OCI-LY7 (cell line): Measurements from ENCODE around the gene CNOT6. TPM values are rescaled to one million over a fixed set of nuclear protein-coding genes. Genes with fewer than 3 reads are reported as not detected.

ENCODE experiments used
- BruUV-seq: library from RNA; stranded (reverse); fragments of 400-500 nt; replicated peaks from 2 replicates; lab custom pipeline; 2021; lab: Mats Ljungman, UMichigan
- CTCF ChIA-PET: fragments of 300-600 bp; sonication (Branson Sonifier 250); formaldehyde crosslinking; loops from one replicate; lab custom pipeline; 2022; ENCODE audit warnings: antibody characterized with exemption; ENCODE audit not compliant: unreplicated experiment; lab: Charles Lee
- POLR2A ChIA-PET: fragments of 300-600 bp; sonication (Branson Sonifier 250); formaldehyde crosslinking; loops from one replicate; lab custom pipeline; 2022; ENCODE audit warnings: antibody characterized with exemption; lab: Charles Lee
- DNase-seq: peaks from one replicate; pipeline ENCODE4 v3.0.0-alpha.2; 2015; ENCODE audit warnings: low spot score
- H2AFZ ChIP-seq: fragments of 200-600 bp; sonication (generic), shearing (Covaris generic); 2 replicates; pipeline ENCODE4 v1.6.1; 2014; ENCODE audit warnings: mild to moderate bottlenecking, antibody characterized with exemption, low read length, moderate library complexity
- H3K27ac ChIP-seq: fragments of 200-600 bp; sonication (generic); 2 replicates; pipeline ENCODE4 v1.5.1; 2014; ENCODE audit warnings: mixed run types, low read depth, mild to moderate bottlenecking, moderate library complexity, low read length, inconsistent platforms; ENCODE audit not compliant: poor library complexity, severe bottlenecking
- H3K36me3 ChIP-seq: fragments of 200-600 bp; sonication (generic); 2 replicates; pipeline ENCODE4 v1.6.1; 2014; ENCODE audit warnings: mild to moderate bottlenecking, antibody characterized with exemption, low read length, moderate library complexity, mixed read lengths; ENCODE audit not compliant: insufficient read depth
- H3K4me1 ChIP-seq: fragments of 200-600 bp; sonication (generic); 2 replicates; pipeline ENCODE4 v1.5.1; 2014; ENCODE audit warnings: mild to moderate bottlenecking, low read length; ENCODE audit not compliant: insufficient read depth, poor library complexity, severe bottlenecking
- H3K4me2 ChIP-seq: fragments of 200-600 bp; sonication (generic); 2 replicates; pipeline ENCODE4 v1.6.1; 2014; ENCODE audit warnings: mild to moderate bottlenecking, low read length
- H3K4me3 ChIP-seq: fragments of 200-600 bp; sonication (generic); 2 replicates; pipeline ENCODE4 v1.5.1; 2014; ENCODE audit warnings: mild to moderate bottlenecking, low read depth, low read length; ENCODE audit not compliant: poor library complexity, severe bottlenecking
- H3K79me2 ChIP-seq: fragments of 200-600 bp; sonication (generic); 2 replicates; pipeline ENCODE4 v1.6.1; 2016; ENCODE audit warnings: low read depth, mild to moderate bottlenecking, low read length, moderate library complexity, mixed read lengths; ENCODE audit not compliant: insufficient read depth
- H3K9me2 ChIP-seq: fragments of 200-600 bp; sonication (generic); 2 replicates; pipeline ENCODE4 v1.6.1; 2016; ENCODE audit warnings: mild to moderate bottlenecking, low read length, mixed read lengths; ENCODE audit not compliant: insufficient read depth
- H3K9me3 ChIP-seq: fragments of 200-600 bp; sonication (generic); 2 replicates; pipeline ENCODE4 v1.6.1; 2014; ENCODE audit warnings: mild to moderate bottlenecking, mixed run types, low read length, mixed read lengths
- H4K20me1 ChIP-seq: fragments of 200-600 bp; sonication (generic); 2 replicates; pipeline ENCODE4 v1.6.1; 2014; ENCODE audit warnings: mild to moderate bottlenecking, antibody characterized with exemption, low read length, moderate library complexity, mixed read lengths; ENCODE audit not compliant: insufficient read depth
- EZH2phosphoT487 ChIP-seq: fragments of 200-600 bp; sonication (generic); IDR thresholded peaks from 2 replicates; pipeline ENCODE4 v1.6.1; 2018; ENCODE audit warnings: low read depth, borderline replicate concordance, mild to moderate bottlenecking, mixed run types, antibody characterized with exemption, low read length, moderate library complexity, mixed read lengths
- intact Hi-C: fragments of 100-400 bp; cut with micrococcal nuclease; formaldehyde crosslinking; loops from one replicate; pipeline ENCODE4 v1.10.0; 2022; ENCODE audit not compliant: unreplicated experiment
- total RNA-seq, 2 experiments: library from RNA; depleted of rRNA in 1 of 2; stranded (reverse); fragments of >200 nt in 1 of 2; shearing (Covaris generic) in 1 of 2; gene quantifications; 2 replicates each; pipeline ENCODE4 v1.2.3, GENCODE V29; 2014 to 2022
- TF ChIP-seq, protein P1 (sequence below): fragments of 200-600 bp; sonication (generic); conservative IDR thresholded peaks from 2 replicates; pipeline ENCODE4 v1.5.1; 2014; ENCODE audit warnings: mild to moderate bottlenecking, antibody characterized with exemption, low read length, moderate library complexity, mixed read lengths

The CNOT6 gene
- total RNA-seq, 2 experiments from 2014 or later: 9.4 to 30.1 TPM

- CTCF ChIA-PET: no interaction called here
- Histone ChIP-seq H3K4me2 (no peak overlapping the region), H3K36me3 (peaks cover 80% of the 10 kb centered on the region), H3K27ac (no peak overlapping the region), H3K9me2 (no peaks in the 10 kb centered on the region), H3K9me3 (no peaks in the 10 kb centered on the region), H3K4me3 (no peak overlapping the region), H3K4me1 (no peaks in the 10 kb centered on the region), H2AFZ (no peak overlapping the region), H3K79me2 (peaks cover 32% of the 10 kb centered on the region), H4K20me1 (no peaks in the 10 kb centered on the region)
- intact Hi-C loops: no loop called here
- POLR2A ChIA-PET: no interaction called here
- no peak for DNase-seq
- TF ChIP-seq, protein P1, sequence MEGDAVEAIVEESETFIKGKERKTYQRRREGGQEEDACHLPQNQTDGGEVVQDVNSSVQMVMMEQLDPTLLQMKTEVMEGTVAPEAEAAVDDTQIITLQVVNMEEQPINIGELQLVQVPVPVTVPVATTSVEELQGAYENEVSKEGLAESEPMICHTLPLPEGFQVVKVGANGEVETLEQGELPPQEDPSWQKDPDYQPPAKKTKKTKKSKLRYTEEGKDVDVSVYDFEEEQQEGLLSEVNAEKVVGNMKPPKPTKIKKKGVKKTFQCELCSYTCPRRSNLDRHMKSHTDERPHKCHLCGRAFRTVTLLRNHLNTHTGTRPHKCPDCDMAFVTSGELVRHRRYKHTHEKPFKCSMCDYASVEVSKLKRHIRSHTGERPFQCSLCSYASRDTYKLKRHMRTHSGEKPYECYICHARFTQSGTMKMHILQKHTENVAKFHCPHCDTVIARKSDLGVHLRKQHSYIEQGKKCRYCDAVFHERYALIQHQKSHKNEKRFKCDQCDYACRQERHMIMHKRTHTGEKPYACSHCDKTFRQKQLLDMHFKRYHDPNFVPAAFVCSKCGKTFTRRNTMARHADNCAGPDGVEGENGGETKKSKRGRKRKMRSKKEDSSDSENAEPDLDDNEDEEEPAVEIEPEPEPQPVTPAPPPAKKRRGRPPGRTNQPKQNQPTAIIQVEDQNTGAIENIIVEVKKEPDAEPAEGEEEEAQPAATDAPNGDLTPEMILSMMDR: no peak
- TF ChIP-seq EZH2phosphoT487: no peak
- no TSS peak for BruUV-seq
These were observed 38.1 kb downstream of the CNOT6 start for GRCh38 chr5:180532268-180532667.

- Histone ChIP-seq H2AFZ (no peak overlapping the region), H3K9me3 (no peaks in the 10 kb centered on the region), H3K4me3 (no peak overlapping the region), H4K20me1 (no peaks in the 10 kb centered on the region), H3K4me2 (no peak overlapping the region), H3K9me2 (no peaks in the 10 kb centered on the region), H3K79me2 (peaks cover 26% of the 10 kb centered on the region; the same call in 1 of the 2 replicates), H3K36me3 (peaks cover 79% of the 10 kb centered on the region), H3K4me1 (no peaks in the 10 kb centered on the region), H3K27ac (no peak overlapping the region)
- intact Hi-C loops: no loop called here
- CTCF ChIA-PET: no interaction called here
- no peak for TF ChIP-seq EZH2phosphoT487
- TF ChIP-seq, protein P1: no peak
- DNase-seq: no peak
- no TSS peak for BruUV-seq
- POLR2A ChIA-PET: no interaction called here
These were observed 39.7 kb downstream of the CNOT6 start for GRCh38 chr5:180533845-180534244.

- H3K36me3 ChIP-seq: peaks cover 76% of the 10 kb centered on the region
- BruUV-seq: no TSS peak
- no peaks in the 10 kb centered on the region for H3K9me2 ChIP-seq
- no peaks in the 10 kb centered on the region for H4K20me1 ChIP-seq
- intact Hi-C loops: no loop called here
- H3K4me2 ChIP-seq: no peak overlapping the region
- peaks cover 30% of the 10 kb centered on the region; the same call in 1 of the 2 replicates for H3K79me2 ChIP-seq
- H3K4me1 ChIP-seq: no peaks in the 10 kb centered on the region
- TF ChIP-seq EZH2phosphoT487: no peak
- TF ChIP-seq, protein P1: no peak
- H3K9me3 ChIP-seq: no peaks in the 10 kb centered on the region
- ChIA-PET POLR2A (interaction anchor here (0.7 kb wide), 1 partner anchor 14 kb away, joined by 3 read pairs; no protein-coding TSS in a partner anchor), CTCF (no interaction called here)
- H2AFZ ChIP-seq: no peak overlapping the region
- no peak overlapping the region for H3K27ac ChIP-seq
- H3K4me3 ChIP-seq: no peak overlapping the region
- no peak for DNase-seq
These were observed 41.4 kb downstream of the CNOT6 start for GRCh38 chr5:180535573-180535972.
